ENCODE measurements around the gene RNASE8.

The RNASE8 gene

GRCh38 chr14:21078287-21078686 lies 20.7 kb downstream of the RNASE8 start:
- FAIRE-seq, result no peak
- no peak for DNase-seq (ENCODE audit: insufficient read length, low spot score)
- TF ChIP-seq TAF1 (IDR thresholded peaks at IDR 0.05; ENCODE audit: low read depth, low read length), result no peak
- TF ChIP-seq POLR2A (IDR thresholded peaks at IDR 0.05; ENCODE audit: low read depth, low read length), result no peak
- no peak for TF ChIP-seq POLR2AphosphoS5 (IDR thresholded peaks at IDR 0.05; ENCODE audit: low read depth, low read length)
- TF ChIP-seq POU2F2 (IDR thresholded peaks at IDR 0.05; ENCODE audit: low read depth, low read length), result no peak
- no peak for TF ChIP-seq PAX5 (IDR thresholded peaks at IDR 0.05; ENCODE audit: insufficient read depth, low read length, severe bottlenecking)
- TF ChIP-seq SPI1 (IDR thresholded peaks at IDR 0.05; ENCODE audit: low read depth, low read length), result no peak

- no peak for FAIRE-seq
- no peak for DNase-seq (ENCODE audit: insufficient read length, low spot score)
- TF ChIP-seq POLR2A (IDR thresholded peaks at IDR 0.05; ENCODE audit: low read depth, low read length) (no peak), TAF1 (IDR thresholded peaks at IDR 0.05; ENCODE audit: low read depth, low read length) (no peak), SPI1 (IDR thresholded peaks at IDR 0.05; ENCODE audit: low read depth, low read length) (no peak), PAX5 (IDR thresholded peaks at IDR 0.05; ENCODE audit: insufficient read depth, low read length, severe bottlenecking) (no peak), POLR2AphosphoS5 (IDR thresholded peaks at IDR 0.05; ENCODE audit: low read depth, low read length) (no peak), POU2F2 (IDR thresholded peaks at IDR 0.05; ENCODE audit: low read depth, low read length) (no peak)
Observed at GRCh38 chr14:21078726-21079125, 21.1 kb downstream of the RNASE8 start.

- DNase-seq (ENCODE audit: insufficient read length, low spot score) (no peak), FAIRE-seq (no peak)
- TF ChIP-seq POLR2A (IDR thresholded peaks at IDR 0.05; ENCODE audit: low read depth, low read length) (no peak), POLR2AphosphoS5 (IDR thresholded peaks at IDR 0.05; ENCODE audit: low read depth, low read length) (no peak), TAF1 (IDR thresholded peaks at IDR 0.05; ENCODE audit: low read depth, low read length) (no peak)
Observed at GRCh38 chr14:21081521-21082142, 24.0 kb downstream of the RNASE8 start.

- TF ChIP-seq PAX5 (IDR thresholded peaks at IDR 0.05; ENCODE audit: insufficient read depth, low read length, severe bottlenecking) (no peak), POLR2A (IDR thresholded peaks at IDR 0.05; ENCODE audit: low read depth, low read length) (no peak), TAF1 (IDR thresholded peaks at IDR 0.05; ENCODE audit: low read depth, low read length) (no peak), POU2F2 (IDR thresholded peaks at IDR 0.05; ENCODE audit: low read depth, low read length) (no peak), POLR2AphosphoS5 (IDR thresholded peaks at IDR 0.05; ENCODE audit: low read depth, low read length) (no peak), SPI1 (IDR thresholded peaks at IDR 0.05; ENCODE audit: low read depth, low read length) (no peak)
- no peak for FAIRE-seq
- no peak for DNase-seq (ENCODE audit: insufficient read length, low spot score)
Observed at GRCh38 chr14:21083565-21084325, 26.1 kb downstream of the RNASE8 start.

- DNase-seq (ENCODE audit: insufficient read length, low spot score) (no peak), FAIRE-seq (no peak)
- no peak for TF ChIP-seq POU2F2 (IDR thresholded peaks at IDR 0.05; ENCODE audit: low read depth, low read length)
Observed at GRCh38 chr14:21084396-21084795, 26.8 kb downstream of the RNASE8 start.

- TF ChIP-seq POLR2AphosphoS5 (IDR thresholded peaks at IDR 0.05; ENCODE audit: low read depth, low read length) (no peak), SPI1 (IDR thresholded peaks at IDR 0.05; ENCODE audit: low read depth, low read length) (no peak), POLR2A (IDR thresholded peaks at IDR 0.05; ENCODE audit: low read depth, low read length) (no peak), TAF1 (IDR thresholded peaks at IDR 0.05; ENCODE audit: low read depth, low read length) (no peak), PAX5 (IDR thresholded peaks at IDR 0.05; ENCODE audit: insufficient read depth, low read length, severe bottlenecking) (no peak), POU2F2 (IDR thresholded peaks at IDR 0.05; ENCODE audit: low read depth, low read length) (no peak)
- no peak for DNase-seq (ENCODE audit: insufficient read length, low spot score)
- no peak for FAIRE-seq
Observed at GRCh38 chr14:21084998-21085853, 27.6 kb downstream of the RNASE8 start.

- FAIRE-seq, result no peak
- TF ChIP-seq POU2F2 (IDR thresholded peaks at IDR 0.05; ENCODE audit: low read depth, low read length), result no peak
- no peak for TF ChIP-seq TAF1 (IDR thresholded peaks at IDR 0.05; ENCODE audit: low read depth, low read length)
- TF ChIP-seq SPI1 (IDR thresholded peaks at IDR 0.05; ENCODE audit: low read depth, low read length), result no peak
- no peak for TF ChIP-seq POLR2A (IDR thresholded peaks at IDR 0.05; ENCODE audit: low read depth, low read length)
- TF ChIP-seq POLR2AphosphoS5 (IDR thresholded peaks at IDR 0.05; ENCODE audit: low read depth, low read length), result no peak
- TF ChIP-seq PAX5 (IDR thresholded peaks at IDR 0.05; ENCODE audit: insufficient read depth, low read length, severe bottlenecking), result no peak
Observed at GRCh38 chr14:21086908-21087293, 29.3 kb downstream of the RNASE8 start.

GRCh38 chr14:21087294-21088091 lies 29.9 kb downstream of the RNASE8 start:
- TF ChIP-seq POLR2A (IDR thresholded peaks at IDR 0.05; ENCODE audit: low read depth, low read length) (no peak), SPI1 (IDR thresholded peaks at IDR 0.05; ENCODE audit: low read depth, low read length) (peak; percentile 68)
- DNase-seq (ENCODE audit: insufficient read length, low spot score) (peak; percentile 67), FAIRE-seq (no peak)

More at GRCh38 chr14:21086908-21087293, 29.3 kb downstream of the RNASE8 start:
- no peak for DNase-seq (ENCODE audit: insufficient read length, low spot score)

GRCh38 chr14:21088687-21089086 lies 31.1 kb downstream of the RNASE8 start:
- FAIRE-seq, result no peak
- TF ChIP-seq SPI1 (IDR thresholded peaks at IDR 0.05; ENCODE audit: low read depth, low read length) (no peak), TAF1 (IDR thresholded peaks at IDR 0.05; ENCODE audit: low read depth, low read length) (no peak), POLR2A (IDR thresholded peaks at IDR 0.05; ENCODE audit: low read depth, low read length) (no peak), POU2F2 (IDR thresholded peaks at IDR 0.05; ENCODE audit: low read depth, low read length) (no peak), PAX5 (IDR thresholded peaks at IDR 0.05; ENCODE audit: insufficient read depth, low read length, severe bottlenecking) (no peak), POLR2AphosphoS5 (IDR thresholded peaks at IDR 0.05; ENCODE audit: low read depth, low read length) (no peak)
- no peak for DNase-seq (ENCODE audit: insufficient read length, low spot score)

All from GM12891 (cell line).